HG03521 (cell line): Measurements from ENCODE around the gene SPSB1.

Experiments
- ATAC-seq: cut with Tn5 transposase; IDR thresholded peaks from one replicate; pipeline ENCODE4 v1.9.1; 2021; ENCODE audit warnings: mild to moderate bottlenecking, moderate library complexity; ENCODE audit not compliant: unreplicated experiment

Gene SPSB1

GRCh38 chr1:9278585-9279153 lies 14.0 kb upstream of the SPSB1 start:
- ATAC-seq, result no peak

GRCh38 chr1:9279172-9279840 lies 13.4 kb upstream of the SPSB1 start:
- ATAC-seq, result no peak

- no peak for ATAC-seq
These were observed 12.5 kb upstream of the SPSB1 start for GRCh38 chr1:9280015-9280860.

GRCh38 chr1:9281071-9281827 lies 11.4 kb upstream of the SPSB1 start:
- no peak for ATAC-seq

GRCh38 chr1:9281908-9282695 lies 10.6 kb upstream of the SPSB1 start:
- ATAC-seq, result no peak

GRCh38 chr1:9282696-9282955 lies 10.1 kb upstream of the SPSB1 start:
- ATAC-seq, result no peak

GRCh38 chr1:9284061-9284460 lies 8.6 kb upstream of the SPSB1 start:
- ATAC-seq, result no peak

GRCh38 chr1:9286556-9286955 lies 6.1 kb upstream of the SPSB1 start:
- ATAC-seq, result no peak

- ATAC-seq, result no peak
These were observed 3.6 kb upstream of the SPSB1 start for GRCh38 chr1:9289090-9289534.

- ATAC-seq, result no peak
These were observed 2.8 kb upstream of the SPSB1 start for GRCh38 chr1:9289711-9290485.

GRCh38 chr1:9291914-9292360 lies 757 bp upstream of the SPSB1 start:
- no peak for ATAC-seq

GRCh38 chr1:9293241-9293532 lies 493 bp downstream of the SPSB1 start:
- ATAC-seq, result no peak

GRCh38 chr1:9293533-9294404 lies 1.1 kb downstream of the SPSB1 start:
- ATAC-seq, result no peak

- no peak for ATAC-seq
These were observed 1.7 kb downstream of the SPSB1 start for GRCh38 chr1:9294405-9294773.

GRCh38 chr1:9294910-9295636 lies 2.4 kb downstream of the SPSB1 start:
- ATAC-seq, result no peak

- no peak for ATAC-seq
These were observed 3.2 kb downstream of the SPSB1 start for GRCh38 chr1:9295884-9296283.

- no peak for ATAC-seq
These were observed 4.2 kb downstream of the SPSB1 start for GRCh38 chr1:9296850-9297249.

GRCh38 chr1:9297831-9298230 lies 5.1 kb downstream of the SPSB1 start:
- no peak for ATAC-seq

- no peak for ATAC-seq
These were observed 5.6 kb downstream of the SPSB1 start for GRCh38 chr1:9298282-9298681.
